Prostate gland (tissue), 2 donors: ENCODE results near the gene PTPRG.

ENCODE experiments used
- POLR2A ChIP-seq: fragments of 450-650 bp; IDR thresholded peaks from one replicate; pipeline ENCODE4 v1.6.1; 2016; ENCODE audit warnings: antibody characterized with exemption, mild to moderate bottlenecking
- TF ChIP-seq, protein P1 (sequence below), 4 experiments: fragments of 200-600 bp in 2 of 4; fragments of 450-650 bp in 2 of 4; sonication (generic) in 2 of 4; IDR thresholded peaks; 1 replicate in 3 of 4; 2 replicates in 1 of 4; pipeline ENCODE4 v1.5.1; 2016 to 2019; ENCODE audit warnings: antibody characterized with exemption in 4 of 4, mild to moderate bottlenecking in 2 of 4, moderate library complexity in 2 of 4

DNA sequence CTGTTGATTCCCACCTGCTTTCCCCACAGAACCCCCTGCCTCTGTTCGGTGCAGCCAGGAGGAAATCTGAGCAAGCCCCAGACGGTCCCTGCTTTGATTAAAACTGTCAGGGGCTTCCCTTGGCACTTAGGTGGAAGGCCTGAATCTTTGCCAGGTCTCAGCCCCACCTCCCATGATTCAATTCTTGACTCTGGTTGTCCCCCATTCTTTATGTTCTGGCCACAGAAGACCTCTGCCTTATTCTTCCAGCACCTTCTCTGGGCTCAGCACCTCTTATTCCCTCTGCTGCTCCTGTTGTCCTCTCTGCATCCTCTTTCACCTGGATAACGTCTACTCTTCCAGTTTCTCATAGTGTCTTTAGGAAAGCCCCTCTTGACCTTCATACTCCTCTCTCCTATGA lies 349.4 kb downstream of the PTPRG start:
- TF ChIP-seq POLR2A, result no peak
- TF ChIP-seq, protein P1, sequence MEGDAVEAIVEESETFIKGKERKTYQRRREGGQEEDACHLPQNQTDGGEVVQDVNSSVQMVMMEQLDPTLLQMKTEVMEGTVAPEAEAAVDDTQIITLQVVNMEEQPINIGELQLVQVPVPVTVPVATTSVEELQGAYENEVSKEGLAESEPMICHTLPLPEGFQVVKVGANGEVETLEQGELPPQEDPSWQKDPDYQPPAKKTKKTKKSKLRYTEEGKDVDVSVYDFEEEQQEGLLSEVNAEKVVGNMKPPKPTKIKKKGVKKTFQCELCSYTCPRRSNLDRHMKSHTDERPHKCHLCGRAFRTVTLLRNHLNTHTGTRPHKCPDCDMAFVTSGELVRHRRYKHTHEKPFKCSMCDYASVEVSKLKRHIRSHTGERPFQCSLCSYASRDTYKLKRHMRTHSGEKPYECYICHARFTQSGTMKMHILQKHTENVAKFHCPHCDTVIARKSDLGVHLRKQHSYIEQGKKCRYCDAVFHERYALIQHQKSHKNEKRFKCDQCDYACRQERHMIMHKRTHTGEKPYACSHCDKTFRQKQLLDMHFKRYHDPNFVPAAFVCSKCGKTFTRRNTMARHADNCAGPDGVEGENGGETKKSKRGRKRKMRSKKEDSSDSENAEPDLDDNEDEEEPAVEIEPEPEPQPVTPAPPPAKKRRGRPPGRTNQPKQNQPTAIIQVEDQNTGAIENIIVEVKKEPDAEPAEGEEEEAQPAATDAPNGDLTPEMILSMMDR (IDR thresholded peaks at IDR 0.05), result no peak
